ENCODE data around the gene DYSF.
A peak's percentile ranks its signal among the peaks of the same experiment; 100 is the strongest.

The DYSF gene

DNA sequence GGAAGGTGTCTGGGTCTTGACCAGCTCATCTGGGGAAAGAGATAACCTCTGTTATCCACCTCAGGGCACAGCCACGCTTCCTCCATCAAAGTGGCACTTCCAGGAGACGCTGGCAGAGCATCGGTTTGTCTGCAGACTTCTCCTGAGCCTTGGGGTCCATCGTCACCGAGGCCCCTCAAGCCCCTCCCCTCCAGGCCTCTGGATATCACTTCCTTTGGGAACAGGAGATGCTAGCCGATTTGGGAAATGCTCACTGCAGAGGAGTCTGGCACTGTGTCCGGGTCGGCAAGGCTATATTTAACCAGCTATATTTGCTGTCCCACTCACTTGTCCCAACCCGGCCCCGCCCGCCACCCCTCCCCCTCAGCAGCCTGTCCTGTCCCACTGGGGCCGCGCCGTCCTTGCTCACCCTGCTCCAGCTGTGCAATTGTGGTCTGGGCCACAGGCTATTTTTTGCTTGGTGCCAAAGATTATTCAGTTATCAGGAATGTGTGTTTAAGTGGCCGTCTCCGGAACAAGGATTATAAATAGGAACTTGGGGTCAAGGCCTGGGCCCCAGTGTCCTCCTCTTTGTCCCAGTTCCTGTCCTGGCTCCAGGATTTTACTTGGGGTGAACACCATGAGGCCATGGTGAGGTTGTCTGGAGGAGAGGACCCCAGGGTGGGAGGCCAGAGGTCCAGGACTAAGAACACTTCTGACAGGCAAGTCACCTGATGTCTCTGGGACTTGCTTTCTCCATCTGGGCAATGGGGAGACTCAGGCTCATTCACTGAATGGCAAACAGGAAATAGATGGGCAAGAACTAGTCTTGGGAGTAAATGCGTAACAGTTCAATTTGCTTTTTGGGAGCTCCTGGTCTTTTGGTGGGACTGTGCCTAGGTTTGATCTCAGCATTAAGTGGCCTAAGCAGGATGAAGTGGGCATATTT lies 263.6 kb downstream of the DYSF start:
- DNase-seq, result peak; percentile 73

DNA sequence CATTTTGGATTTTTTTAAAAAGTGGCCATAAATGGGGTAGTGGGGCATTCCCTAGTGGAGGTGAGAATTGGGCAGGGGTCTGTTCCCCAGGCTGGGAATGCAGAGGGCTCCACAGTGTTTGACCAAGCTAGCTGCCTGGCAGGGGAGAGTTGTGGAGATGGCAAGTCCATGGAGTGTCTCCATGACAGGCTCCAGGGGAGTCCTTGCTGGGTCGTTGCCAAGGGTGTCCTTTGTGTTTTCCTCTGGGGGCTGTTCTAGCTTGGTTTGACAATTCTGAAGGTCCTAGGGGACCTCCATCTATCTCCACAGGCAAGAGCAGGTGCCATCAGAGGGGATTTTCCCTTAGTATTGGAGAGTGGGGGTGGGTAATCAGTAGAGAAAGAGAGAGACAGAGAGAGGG lies 265.3 kb downstream of the DYSF start:
- DNase-seq, result no peak

- no peak for DNase-seq
Observed at GRCh38 chr2:71719520-71720282, 266.3 kb downstream of the DYSF start.

- DNase-seq, result no peak
Observed at GRCh38 chr2:71720283-71720560, 266.9 kb downstream of the DYSF start.

- no peak for DNase-seq
Observed at GRCh38 chr2:71720596-71721361, 267.4 kb downstream of the DYSF start.

DNA sequence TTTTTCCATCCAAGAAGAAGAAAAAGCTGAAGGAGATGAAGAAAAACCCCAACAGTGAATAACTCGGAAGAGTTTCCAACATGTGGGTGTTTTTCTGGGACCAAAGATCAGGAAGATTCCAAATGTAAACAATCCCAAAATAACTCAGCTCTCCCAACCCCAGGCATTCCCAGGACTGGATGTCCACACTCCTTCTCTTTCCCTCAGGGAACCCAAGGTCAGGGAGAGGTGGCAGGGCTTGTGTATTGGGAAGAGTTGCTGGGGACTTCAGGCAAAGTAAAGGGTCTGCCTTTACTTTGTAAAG lies 268.0 kb downstream of the DYSF start:
- DNase-seq, result peak; percentile 62

DNA sequence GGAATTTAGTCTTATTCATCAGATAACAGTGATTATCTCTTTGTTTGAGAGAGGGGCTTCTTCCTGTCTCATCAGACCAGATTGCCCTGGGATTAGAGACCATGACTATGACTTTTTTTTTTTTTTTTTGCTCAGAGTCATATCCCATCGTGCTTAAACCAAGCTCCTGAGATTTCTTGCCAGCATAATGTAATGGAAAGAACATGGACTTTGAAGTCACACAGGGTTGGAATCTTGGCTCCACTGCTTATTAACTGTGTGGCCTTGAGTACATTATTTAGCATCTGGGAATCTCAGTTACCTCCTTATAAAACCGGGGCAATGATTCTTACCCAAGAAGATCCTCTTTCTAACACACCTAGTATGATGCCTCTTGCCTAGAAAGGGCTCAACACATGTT lies 268.3 kb downstream of the DYSF start:
- DNase-seq, result no peak

DNA sequence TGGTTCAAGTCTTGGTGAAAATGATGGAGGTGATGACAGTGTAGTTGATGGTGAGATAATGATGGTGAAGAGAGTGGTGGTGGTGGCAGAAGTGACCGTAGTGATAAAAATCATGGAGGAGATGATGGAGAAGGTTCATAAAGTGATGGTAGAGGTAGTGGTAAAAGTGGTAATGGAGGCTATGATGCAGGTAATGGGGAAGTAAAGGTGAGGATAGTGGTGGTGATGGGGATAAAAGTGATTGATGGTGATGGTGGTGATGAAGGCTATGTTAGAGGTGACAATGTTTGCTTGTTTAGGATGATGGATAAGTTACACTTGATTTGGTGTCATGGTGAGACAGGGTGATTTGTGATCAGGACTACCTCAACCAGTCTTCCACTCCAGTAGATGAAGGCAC lies 268.9 kb downstream of the DYSF start:
- DNase-seq, result no peak

GRCh38 chr2:71724793-71725192 lies 271.4 kb downstream of the DYSF start:
- DNase-seq, result no peak

DNA sequence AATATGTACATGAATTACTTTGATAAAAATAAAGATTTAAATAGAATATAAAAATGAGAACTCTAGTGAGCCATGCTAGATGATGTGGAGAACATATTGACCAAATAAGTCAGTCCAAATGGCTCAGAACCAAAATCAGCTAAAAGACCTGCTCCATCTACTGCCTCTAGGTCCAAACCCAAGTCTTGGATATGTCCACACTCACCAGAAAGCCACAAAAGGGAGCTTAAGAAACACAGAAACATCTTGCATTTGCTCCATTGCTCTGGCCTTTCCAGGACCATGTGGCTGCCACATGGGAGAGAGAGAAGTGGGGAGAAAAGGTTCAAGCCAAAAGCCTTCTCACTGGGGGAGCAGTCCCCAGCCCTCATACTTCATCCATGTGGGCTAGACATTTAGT lies 272.5 kb downstream of the DYSF start:
- DNase-seq, result no peak

- no peak for DNase-seq
Observed at GRCh38 chr2:71727562-71727961, 274.2 kb downstream of the DYSF start.

DNA sequence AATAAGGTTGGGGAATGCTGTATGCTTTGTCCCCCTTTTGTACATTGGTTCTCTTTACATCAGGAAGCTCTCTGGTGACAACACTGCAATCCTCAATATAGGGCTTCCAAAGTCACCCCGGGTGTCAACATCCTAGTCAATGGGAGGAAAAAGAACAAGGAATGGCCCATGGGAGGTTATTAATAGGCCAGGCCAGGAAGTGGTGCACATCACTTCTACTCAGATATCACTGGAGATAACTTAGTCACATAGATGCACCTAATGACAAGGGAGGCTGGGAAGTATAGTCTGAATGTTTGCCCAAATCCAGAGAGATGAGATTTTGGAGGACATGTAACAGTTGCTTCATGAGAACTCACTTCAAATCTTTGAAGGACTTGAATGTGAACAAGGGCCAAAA lies 274.7 kb downstream of the DYSF start:
- DNase-seq, result no peak

GRCh38 chr2:71730785-71731383 lies 277.5 kb downstream of the DYSF start:
- no peak for DNase-seq

- DNase-seq, result no peak
Observed at GRCh38 chr2:71734620-71735019, 281.3 kb downstream of the DYSF start.

GRCh38 chr2:71735676-71736075 lies 282.3 kb downstream of the DYSF start:
- DNase-seq, result no peak

Measured in fibroblast of upper back skin (primary cell).